GM21717 (cell line): ENCODE results near the gene DPH1.
"Not testable (repeated sequence)": the region's sequence is repeated elsewhere in the genome, so short reads cannot be mapped to it uniquely, and the experiment has no call there.

Experiments used
- ATAC-seq: cut with Tn5 transposase; IDR thresholded peaks from one replicate; pipeline ENCODE4 v1.9.1; 2021; ENCODE audit warnings: mild to moderate bottlenecking, moderate library complexity; ENCODE audit not compliant: unreplicated experiment

The DPH1 gene

DNA sequence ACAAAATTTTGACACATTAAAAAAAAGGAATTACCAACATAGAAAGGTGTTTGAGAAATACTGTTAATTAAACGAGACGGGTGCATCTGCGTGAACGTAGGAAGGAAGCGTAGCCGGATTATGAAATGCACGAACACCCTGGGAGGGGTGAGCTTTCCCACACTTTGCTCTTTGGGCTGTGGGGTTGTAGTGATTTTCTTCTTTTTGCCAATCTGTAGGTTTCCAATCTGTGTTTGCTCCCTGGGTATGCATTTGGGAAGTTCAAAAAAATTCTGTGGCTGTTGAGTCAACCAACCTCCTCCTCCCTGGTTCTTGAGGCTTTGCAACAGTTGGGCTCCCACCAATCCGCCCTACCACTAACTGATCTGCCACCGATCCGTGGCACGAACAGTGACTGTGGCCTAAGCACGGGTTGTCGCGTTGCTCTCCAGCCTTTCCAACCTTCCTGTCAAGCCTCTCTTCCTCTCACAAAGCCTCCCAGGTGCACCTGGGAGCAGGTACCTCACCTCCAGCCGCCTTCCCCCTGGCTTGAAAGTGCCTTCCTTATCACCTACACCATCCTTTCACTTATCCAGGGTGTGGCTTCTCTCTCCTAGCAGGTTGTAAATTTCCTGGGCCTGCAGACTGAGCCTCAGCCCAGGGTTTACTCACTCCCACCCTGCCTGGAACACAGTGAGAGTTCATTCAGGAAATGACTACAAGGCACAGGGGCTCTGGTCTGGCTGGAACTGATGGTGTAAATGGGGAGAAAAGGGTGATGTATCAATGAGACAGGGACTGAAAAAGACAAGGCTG, 21.4 kb upstream of the DPH1 start:
- ATAC-seq, result no peak

GRCh38 chr17:2009737-2010136, 20.2 kb upstream of the DPH1 start:
- no peak for ATAC-seq

DNA sequence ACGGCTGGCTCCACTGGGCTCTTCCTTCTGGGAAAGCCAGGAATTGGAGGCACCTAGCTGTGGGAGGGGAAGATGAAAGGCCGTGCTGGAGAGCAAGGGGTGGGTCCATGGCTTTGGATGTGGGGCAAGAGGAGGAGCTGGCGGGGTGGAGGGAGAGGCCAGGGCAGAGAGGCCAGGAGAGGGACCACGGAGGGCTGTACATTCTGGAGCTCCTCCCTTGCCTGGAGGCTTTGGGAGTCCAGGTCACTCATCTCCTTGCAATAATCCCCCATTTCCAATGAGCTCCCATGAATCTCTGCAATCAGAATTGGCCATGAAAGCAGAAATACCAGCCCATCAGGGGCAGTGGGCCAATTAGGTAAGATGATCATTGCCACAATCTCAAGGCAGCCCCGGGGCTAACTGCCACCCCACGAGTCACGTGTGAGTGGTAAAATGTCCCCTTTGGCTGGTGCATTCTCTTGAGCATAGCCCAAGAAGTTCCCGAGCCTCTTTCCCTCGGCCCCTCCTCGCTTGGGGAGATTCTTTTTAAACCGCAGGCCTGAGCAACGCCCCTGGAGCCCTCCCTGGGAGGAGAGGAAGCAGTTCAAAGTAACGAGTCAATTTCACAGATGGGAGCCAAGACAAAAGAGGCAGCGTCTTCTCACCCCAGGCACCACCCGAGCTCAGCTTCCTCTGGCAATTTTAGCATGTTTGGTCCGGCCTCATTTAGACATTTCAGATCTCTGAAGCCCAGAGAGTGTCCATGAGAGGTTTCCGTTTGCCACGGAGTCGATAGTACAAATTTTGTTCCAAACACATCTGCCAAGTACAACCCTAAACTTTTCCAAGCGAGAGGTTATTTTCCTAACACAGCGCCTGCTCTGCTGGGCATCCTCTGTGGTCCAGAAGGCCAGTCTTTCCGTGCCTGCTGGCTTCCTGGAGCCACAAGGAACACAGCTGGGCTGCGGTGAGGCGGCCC, 18.3 kb upstream of the DPH1 start:
- ATAC-seq, result no peak

DNA sequence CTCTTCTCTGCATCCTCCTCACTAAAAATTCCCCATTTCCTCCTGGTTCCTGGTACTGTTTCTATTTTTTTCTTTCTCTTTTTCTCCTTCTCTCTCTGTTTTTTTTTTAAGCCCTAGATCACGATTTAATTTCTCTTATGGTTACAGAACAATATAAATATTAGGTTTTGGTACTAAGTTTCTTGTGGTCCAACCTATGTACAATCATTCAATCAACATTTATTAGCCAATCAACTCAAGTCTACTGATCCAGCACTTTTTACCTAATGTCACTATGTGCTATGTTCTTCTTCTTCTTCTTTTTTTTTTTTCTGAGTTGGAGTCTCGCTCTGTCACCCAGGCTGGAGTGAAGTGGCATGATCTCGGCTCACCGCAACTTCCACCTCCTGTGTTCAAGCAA, 17.5 kb upstream of the DPH1 start:
- no peak for ATAC-seq

DNA sequence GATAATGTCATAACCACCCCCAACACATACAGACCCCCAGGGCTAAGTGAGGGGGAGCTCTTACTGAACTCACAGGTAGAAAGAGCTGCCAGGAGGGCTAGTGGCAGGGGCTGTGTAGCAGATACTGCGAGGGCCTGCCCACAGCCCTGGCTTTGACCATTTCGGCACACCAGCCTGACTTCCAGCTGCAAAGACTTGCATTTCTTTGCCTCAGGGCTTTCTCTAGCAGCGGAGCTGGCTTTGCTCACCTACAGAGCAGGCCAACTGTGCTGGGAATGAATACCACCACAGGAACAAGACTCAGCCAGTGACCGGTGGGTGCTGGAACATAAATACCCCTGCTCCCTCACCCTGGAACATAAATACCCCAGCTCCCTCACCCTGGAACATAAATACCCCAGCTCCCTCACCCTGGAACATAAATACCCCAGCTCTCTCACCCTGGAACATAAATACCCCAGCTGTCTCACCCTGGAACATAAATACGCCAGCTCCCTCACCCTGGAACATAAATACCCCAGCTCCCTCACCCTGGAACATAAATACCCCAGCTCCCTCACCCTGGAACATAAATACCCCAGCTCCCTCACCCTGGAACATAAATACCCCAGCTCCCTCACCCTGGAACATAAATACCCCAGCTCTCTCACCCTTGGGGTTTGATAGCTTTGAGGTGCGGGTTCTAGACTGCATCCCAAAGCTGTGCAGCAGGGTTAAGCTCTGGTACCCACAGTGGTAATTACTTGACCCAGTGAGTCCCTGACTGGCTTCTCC, 16.5 kb upstream of the DPH1 start:
- ATAC-seq, result not testable (repeated sequence)

DNA sequence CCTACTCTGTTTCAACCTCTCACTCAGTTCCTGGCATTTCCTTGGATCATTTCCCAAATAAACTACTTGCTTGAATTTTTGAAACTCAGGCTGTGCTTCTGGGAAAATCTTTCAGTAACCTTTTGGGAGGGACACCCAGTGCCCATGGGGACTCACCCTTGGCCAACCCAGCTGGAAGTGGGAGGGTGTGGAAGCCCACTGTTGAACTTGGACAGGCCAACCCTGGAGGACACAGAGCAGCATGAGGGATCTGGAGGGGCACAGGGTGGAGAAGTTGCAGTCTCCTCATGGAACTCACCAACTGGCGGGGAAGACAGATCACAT, 16.0 kb upstream of the DPH1 start:
- no peak for ATAC-seq

DNA sequence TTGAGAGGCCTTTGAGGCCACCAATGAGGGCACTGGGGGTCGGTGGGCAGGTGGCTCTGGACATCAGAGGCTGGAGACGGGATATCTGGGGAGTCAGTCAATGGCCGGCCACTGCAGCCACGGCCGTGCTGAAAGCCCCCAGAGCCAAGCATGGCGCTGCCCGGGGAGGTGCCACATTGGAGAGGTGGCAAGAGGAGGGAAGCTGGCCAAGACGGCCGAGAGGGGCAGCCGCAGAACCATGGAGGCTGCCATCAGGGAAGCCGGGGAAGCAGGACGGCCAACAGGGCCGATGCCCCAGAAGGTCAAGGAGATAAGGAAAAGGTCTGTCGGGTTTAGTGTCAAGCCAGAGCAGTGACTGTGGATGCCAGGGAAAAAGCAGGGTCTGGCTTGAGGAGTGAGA, 14.6 kb upstream of the DPH1 start:
- no peak for ATAC-seq

GRCh38 chr17:2016494-2016893, 13.5 kb upstream of the DPH1 start:
- ATAC-seq, result no peak

DNA sequence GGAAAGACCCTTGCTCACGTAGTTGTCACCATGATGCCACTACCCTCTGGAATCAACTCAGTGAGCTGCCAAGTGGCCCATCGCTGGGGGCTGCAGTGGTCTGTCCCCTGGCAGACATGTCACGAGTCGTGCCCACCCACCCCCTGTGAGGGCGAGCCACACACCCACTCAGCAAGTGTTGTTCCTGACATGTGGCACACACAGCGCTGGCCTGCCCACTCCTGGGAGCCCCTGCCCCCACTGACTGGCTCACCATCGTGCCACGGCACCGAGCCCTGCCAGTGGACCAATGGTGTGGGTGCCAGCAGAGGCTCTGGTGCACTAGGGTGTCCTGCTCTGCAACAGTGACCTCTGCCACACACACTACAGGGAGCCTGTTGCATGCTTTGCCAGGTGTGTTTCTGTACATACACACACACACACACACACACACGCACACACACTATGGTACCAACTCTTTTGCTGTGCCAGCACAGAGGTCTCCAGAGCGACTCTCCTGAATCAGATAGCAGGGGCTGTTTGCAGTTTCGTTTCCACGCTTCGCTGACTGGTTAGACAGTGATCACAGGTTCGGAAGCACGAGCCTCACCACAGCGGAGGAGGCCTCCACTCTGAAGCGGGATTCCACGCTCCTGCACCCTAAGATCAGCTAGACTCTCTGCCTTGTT, 12.5 kb upstream of the DPH1 start:
- no peak for ATAC-seq

GRCh38 chr17:2018716-2019510, 11.0 kb upstream of the DPH1 start:
- no peak for ATAC-seq

GRCh38 chr17:2019723-2020122, 10.2 kb upstream of the DPH1 start:
- ATAC-seq, result no peak

- ATAC-seq, result no peak
Observed at GRCh38 chr17:2020721-2021120, 9.2 kb upstream of the DPH1 start.

GRCh38 chr17:2022647-2023240, 7.2 kb upstream of the DPH1 start:
- ATAC-seq, result no peak

DNA sequence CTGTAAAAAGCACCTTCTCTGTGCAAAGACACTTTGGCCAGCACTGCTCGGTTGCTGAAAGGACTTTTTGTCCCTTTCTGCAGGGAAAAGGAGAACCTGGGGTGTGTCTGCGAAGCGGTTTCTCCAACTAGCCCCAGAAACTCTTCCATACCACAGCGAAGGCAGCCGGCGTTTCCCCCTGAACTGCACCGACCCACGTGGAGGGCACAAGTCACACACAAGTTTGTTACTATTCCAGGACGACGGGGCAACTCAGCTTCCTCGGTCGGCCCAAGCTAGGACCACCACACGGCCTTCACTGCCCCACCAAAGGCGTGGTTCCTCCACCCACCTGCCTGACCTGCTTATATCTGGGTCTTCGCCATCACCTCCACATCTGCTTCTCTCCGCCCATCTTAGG, 6.7 kb upstream of the DPH1 start:
- no peak for ATAC-seq

GRCh38 chr17:2023692-2024571, 6.0 kb upstream of the DPH1 start:
- no peak for ATAC-seq

GRCh38 chr17:2024572-2025219, 5.3 kb upstream of the DPH1 start:
- no peak for ATAC-seq

DNA sequence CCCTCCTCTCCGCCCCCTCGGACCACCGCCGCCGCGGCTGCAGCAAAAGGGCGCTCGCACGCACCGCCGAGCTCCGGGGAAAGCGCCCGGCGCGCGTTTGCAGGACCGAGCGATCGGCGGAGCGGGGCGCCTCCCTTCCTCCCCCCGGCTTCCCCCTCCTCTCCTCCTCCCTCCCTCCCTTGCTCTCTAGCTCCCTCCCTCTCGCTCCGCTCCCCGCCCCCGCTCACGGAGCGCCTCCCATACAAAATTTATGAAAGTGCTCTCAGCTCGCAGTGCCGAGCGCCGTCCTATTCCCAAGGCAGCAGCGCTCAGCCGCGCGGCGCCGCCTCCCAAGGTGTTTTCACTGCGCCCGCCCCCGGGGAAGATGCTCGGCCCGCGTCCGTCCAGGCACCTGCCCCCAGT, 4.7 kb upstream of the DPH1 start, which contains the start of gene RTN4RL1:
RTN4RL1 (minus strand) TSS at position 115 of the 402 bp plus-strand sequence. CDS start 469 bp downstream, outside the sequence.
- no peak for ATAC-seq
